SK-N-MC (cell line): ENCODE data around the gene KLF7.

Experiments used
- EZH2 ChIP-seq: fragments of 200-600 bp; sonication (generic); IDR thresholded peaks from one replicate; pipeline ENCODE4 v1.6.1; 2017; ENCODE audit warnings: antibody characterized with exemption
- FOXP2 ChIP-seq: optimal IDR thresholded peaks from 2 replicates; pipeline ENCODE3; 2011; ENCODE audit warnings: mild to moderate bottlenecking, moderate library complexity; ENCODE audit not compliant: insufficient read depth; ENCODE audit errors: extremely low read length, control extremely low read depth
- POLR2AphosphoS5 ChIP-seq: IDR thresholded peaks from 2 replicates; pipeline ENCODE4 v1.6.1; 2012; ENCODE audit warnings: mild to moderate bottlenecking, low read depth, low read length, borderline replicate concordance

DNA sequence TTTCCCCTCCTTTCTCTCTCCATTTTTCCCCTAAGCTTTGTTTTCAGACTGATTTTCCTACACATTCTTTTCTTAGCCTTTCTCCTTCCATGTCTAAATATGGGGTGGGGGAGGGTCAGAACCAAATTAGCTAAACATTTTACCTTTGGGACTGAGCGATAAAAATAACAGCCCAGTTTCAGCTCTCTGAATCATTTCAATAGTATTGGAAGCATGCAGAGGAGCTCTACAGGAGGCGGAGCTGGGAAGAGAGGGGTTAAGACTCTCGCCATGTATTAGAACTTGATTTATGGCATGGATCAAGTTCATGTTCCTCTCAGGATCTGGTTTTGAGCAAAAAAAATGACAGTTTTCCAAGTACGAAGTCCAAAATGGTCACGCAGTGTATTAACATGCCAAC is 117.3 kb downstream of the KLF7 start:
- TF ChIP-seq EZH2 (no peak), POLR2AphosphoS5 (no peak), FOXP2 (no peak)
